Testis (tissue), 3 donors: ENCODE results near the gene LRFN2. TPM values are rescaled to one million over a fixed set of nuclear protein-coding genes. Genes with fewer than 3 reads are reported as not detected.

Experiments
- DNase-seq: peaks from one replicate; pipeline ENCODE4 v3.0.0-alpha.2; 2019
- H3K27ac ChIP-seq, 2 donors: fragments of 200-600 bp; sonication (generic); one replicate each; pipeline ENCODE4 v1.5.1; 2019
- H3K27me3 ChIP-seq: fragments of 200-600 bp; sonication (generic); one replicate; pipeline ENCODE4 v1.5.1; 2019
- H3K36me3 ChIP-seq: fragments of 200-600 bp; sonication (generic); one replicate; pipeline ENCODE4 v1.5.1; 2017; ENCODE audit warnings: low read depth; ENCODE audit errors: missing control alignments
- H3K4me1 ChIP-seq: fragments of 200-600 bp; sonication (generic); one replicate; pipeline ENCODE4 v1.5.1; 2019
- H3K4me3 ChIP-seq, 2 donors: fragments of 200-600 bp; sonication (generic); one replicate each; pipeline ENCODE4 v1.5.1; 2017 to 2019
- H3K9me3 ChIP-seq: fragments of 200-600 bp; sonication (generic); one replicate; pipeline ENCODE4 v1.5.1; 2017
- POLR2A ChIP-seq: fragments of 450-650 bp; IDR thresholded peaks from one replicate; pipeline ENCODE4 v1.6.1; 2017; ENCODE audit warnings: antibody characterized with exemption, mild to moderate bottlenecking, moderate library complexity
- WGBS, 2 donors: methylation state at CpG; one replicate each; pipeline ENCODE4 v1.1.5; 2018; 5-methylcytosine and 5-hydroxymethylcytosine counted together
- intact Hi-C: fragments of 100-400 bp; cut with DNase I; formaldehyde crosslinking; loops from one replicate; pipeline ENCODE4 v1.15.1; 2023; ENCODE audit warnings: low total_unique reads
- polyA plus RNA-seq: library from polyadenylated mRNA; stranded (reverse); fragments of 350-450 nt; fragmentation: Illumina TruSeq; extraction: RNeasy Lipid Tissue Mini Kit (QIAGEN cat#74804); gene quantifications from one replicate; pipeline ENCODE4 v1.2.3, GENCODE V29; 2014; ENCODE audit warnings: low read depth, low replicate concordance; ENCODE audit not compliant: insufficient read depth
- total RNA-seq, 2 donors: library from RNA; depleted of rRNA; stranded (reverse); fragments of >200 nt; gene quantifications; one replicate each; pipeline ENCODE4 v1.2.3, GENCODE V29; 2016
- TF ChIP-seq, protein P1 (sequence below), 3 experiments: fragments of 450-650 bp in 2 of 3; fragments of 200-600 bp in 1 of 3; sonication (generic) in 1 of 3; IDR thresholded peaks; one replicate each; pipeline ENCODE4 v1.5.1; 2016 to 2019; ENCODE audit warnings: antibody characterized with exemption in 3 of 3, mild to moderate bottlenecking in 2 of 3, moderate library complexity in 1 of 3

Gene LRFN2
- total and polyA plus RNA-seq, 3 donors from 2014 or later = 1.1 to 3.3 (median 1.6) TPM

DNA sequence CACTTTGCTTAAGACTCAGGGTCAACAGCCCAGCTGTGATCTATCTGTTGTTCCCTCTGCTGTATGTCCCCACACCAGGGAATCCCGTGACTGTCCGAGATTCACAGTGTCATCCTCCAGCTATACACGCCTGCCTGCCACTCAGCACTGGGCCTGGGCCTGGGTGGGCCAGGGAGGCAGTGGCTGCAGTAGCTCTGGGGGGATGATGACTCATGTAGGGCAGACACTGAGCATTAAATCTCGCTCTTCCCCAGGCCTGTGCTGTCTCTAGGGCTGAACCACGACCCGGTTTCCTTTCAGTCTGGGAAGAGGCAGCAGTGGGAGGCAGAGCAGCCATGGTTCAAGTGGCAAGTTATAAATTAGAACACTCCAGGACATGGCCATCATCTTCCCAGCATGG lies 173.9 kb downstream of the LRFN2 start:
- DNase-seq = no peak
- intact Hi-C loops = no loop called here
- Histone ChIP-seq H3K36me3 (no peaks in the 10 kb centered on the region), H3K9me3 (no peaks in the 10 kb centered on the region), H3K27ac (no peak overlapping the region), H3K4me1 (no peaks in the 10 kb centered on the region), H3K4me3 (no peak overlapping the region), H3K27me3 (no peaks in the 10 kb centered on the region)
- TF ChIP-seq, protein P1, sequence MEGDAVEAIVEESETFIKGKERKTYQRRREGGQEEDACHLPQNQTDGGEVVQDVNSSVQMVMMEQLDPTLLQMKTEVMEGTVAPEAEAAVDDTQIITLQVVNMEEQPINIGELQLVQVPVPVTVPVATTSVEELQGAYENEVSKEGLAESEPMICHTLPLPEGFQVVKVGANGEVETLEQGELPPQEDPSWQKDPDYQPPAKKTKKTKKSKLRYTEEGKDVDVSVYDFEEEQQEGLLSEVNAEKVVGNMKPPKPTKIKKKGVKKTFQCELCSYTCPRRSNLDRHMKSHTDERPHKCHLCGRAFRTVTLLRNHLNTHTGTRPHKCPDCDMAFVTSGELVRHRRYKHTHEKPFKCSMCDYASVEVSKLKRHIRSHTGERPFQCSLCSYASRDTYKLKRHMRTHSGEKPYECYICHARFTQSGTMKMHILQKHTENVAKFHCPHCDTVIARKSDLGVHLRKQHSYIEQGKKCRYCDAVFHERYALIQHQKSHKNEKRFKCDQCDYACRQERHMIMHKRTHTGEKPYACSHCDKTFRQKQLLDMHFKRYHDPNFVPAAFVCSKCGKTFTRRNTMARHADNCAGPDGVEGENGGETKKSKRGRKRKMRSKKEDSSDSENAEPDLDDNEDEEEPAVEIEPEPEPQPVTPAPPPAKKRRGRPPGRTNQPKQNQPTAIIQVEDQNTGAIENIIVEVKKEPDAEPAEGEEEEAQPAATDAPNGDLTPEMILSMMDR (IDR thresholded peaks at IDR 0.05) = no peak
- WGBS, 2 donors = 58 to 74% methylated on average over 6 of the region's 6 CpGs

DNA sequence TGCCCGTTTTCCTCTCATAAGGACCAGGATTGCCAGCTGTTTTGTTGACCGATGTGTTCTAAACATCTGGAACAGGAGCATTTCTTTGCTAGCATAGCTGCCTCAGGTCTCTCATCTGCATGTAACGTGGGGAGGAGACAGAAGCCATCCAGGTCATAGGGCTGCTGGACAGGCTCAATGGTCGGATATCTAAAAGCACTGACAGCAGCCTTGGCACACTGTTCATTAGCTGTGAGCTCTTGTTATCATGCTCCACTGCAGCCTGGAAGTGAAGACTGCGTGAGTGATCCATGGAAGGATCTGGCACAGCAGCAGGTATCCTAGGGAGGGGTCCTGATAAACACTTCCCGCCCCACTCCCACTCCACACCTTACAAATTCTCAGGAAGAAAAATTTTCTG lies 175.3 kb downstream of the LRFN2 start:
- DNase-seq = no peak
- no peaks in the 10 kb centered on the region for H3K27me3 ChIP-seq

DNA sequence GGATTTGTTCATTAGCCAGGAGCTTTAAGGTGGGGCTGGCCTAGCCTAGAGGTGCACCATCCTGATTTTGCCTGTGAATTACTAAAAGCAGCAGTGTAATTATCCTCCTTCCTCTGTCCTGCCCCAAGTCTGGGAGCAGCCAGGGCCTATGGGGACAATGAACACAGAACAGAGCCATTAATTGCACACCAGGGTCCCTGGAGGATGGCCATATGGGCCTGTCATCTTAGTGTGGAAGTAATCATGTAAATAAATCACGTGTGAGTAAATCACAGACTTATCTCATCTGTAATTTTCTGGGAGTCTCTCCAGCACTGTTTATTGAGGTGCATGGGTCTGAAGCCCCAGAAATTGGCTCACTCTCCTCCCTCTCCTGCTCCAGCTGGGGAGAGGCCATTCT lies 176.3 kb downstream of the LRFN2 start:
- Histone ChIP-seq H3K36me3 (no peaks in the 10 kb centered on the region), H3K27me3 (no peaks in the 10 kb centered on the region), H3K27ac (no peak overlapping the region), H3K4me1 (no peaks in the 10 kb centered on the region), H3K9me3 (no peaks in the 10 kb centered on the region), H3K4me3 (no peak overlapping the region)
- intact Hi-C loops = no loop called here
- 80 to 83% methylated on average over 1 of the region's 1 CpG for WGBS, 2 donors
- DNase-seq = no peak
- TF ChIP-seq, protein P1 (IDR thresholded peaks at IDR 0.05) = no peak
- no peak for TF ChIP-seq POLR2A

More for the DNA sequence above, 175.3 kb downstream of the LRFN2 start:
- no peak for TF ChIP-seq POLR2A
- TF ChIP-seq, protein P1 (IDR thresholded peaks at IDR 0.05) = no peak
- Histone ChIP-seq H3K4me1 (no peaks in the 10 kb centered on the region), H3K36me3 (no peaks in the 10 kb centered on the region), H3K9me3 (no peaks in the 10 kb centered on the region), H3K27ac (no peak overlapping the region), H3K4me3 (no peak overlapping the region)
- intact Hi-C loops = no loop called here
- 91% methylated on average over 6 of the region's 6 CpGs for WGBS, 2 donors

DNA sequence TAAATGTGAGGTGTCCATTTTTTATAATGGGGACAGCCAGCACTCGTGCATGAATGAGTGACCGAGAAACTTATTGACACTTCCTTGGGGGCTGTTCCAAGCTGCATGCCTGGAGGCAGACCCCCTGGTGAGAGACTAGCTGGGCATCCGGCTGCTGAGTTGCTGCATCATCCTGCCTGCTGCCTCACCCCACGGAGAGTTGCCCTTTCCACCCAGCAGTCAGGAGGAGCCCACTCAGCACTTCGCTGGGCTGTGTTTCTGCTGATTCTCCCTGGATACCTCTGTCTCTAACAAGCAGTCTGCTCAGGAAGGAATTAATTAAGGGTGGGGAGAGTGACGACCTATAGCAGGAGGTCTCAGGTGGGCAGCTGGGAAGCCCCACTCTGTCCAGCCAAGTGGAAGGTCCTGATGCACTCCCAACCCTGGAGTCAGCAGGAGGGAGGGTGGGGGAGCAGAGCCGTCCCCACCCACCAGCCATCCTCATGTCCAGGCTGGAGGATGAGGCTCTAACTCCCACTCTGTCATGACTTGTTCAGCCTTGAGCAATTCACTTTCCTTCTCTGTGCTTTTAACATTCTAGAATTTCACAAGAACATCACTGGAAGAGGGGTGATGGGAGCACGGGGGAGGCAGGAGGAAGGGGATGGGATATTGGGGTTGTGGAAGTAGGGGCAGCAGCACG lies 177.3 kb downstream of the LRFN2 start:
- WGBS, 2 donors = 66% methylated on average over 7 to 9 of the region's 9 CpGs
- TF ChIP-seq POLR2A = no peak
- TF ChIP-seq, protein P1 (IDR thresholded peaks at IDR 0.05) = no peak
- DNase-seq = no peak
- no peak overlapping the region for H3K27ac ChIP-seq
- no peaks in the 10 kb centered on the region for H3K36me3 ChIP-seq
- no peaks in the 10 kb centered on the region for H3K4me1 ChIP-seq
- no peaks in the 10 kb centered on the region for H3K9me3 ChIP-seq
- intact Hi-C loops = no loop called here
- H3K27me3 ChIP-seq = no peaks in the 10 kb centered on the region
- no peak overlapping the region for H3K4me3 ChIP-seq
